GM18505 (cell line): Measurements from ENCODE around the gene POLD2.

Experiments
- ATAC-seq: cut with Tn5 transposase; IDR thresholded peaks from one replicate; pipeline ENCODE4 v1.9.1; 2021; ENCODE audit not compliant: unreplicated experiment
- POLR2A ChIP-seq: IDR thresholded peaks from 4 replicates; pipeline ENCODE4 v1.6.1; 2011; ENCODE audit warnings: borderline replicate concordance; ENCODE audit not compliant: insufficient read depth, insufficient read length; ENCODE audit errors: extremely low read depth

The POLD2 gene

DNA sequence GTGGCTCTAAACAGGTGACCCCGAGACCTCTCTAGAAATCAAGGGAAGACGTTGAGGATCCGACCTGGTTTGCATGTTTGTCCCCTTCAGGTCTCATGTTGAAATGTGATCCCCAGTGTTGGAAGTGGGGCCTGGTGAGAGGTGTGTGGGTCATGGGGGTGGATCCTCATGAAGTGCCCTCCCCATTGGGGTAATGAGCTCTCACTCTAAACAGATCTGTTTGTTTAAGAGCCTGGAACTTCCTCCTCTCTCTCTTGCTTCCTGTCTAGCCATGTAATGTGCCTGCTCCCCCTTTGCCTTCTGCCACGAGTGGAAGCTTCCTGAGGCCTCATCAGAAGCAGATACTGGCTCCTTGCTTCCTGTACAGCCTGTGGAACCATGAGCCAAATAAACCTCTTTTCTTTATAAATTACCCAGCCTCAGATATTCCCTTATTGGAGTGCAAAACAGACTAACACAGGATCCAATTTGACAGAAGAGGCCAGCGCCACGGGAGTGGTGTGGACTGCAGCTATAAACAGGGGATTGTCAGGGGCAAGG lies 30.2 kb downstream of the POLD2 start:
- TF ChIP-seq POLR2A: no peak
- no peak for ATAC-seq

DNA sequence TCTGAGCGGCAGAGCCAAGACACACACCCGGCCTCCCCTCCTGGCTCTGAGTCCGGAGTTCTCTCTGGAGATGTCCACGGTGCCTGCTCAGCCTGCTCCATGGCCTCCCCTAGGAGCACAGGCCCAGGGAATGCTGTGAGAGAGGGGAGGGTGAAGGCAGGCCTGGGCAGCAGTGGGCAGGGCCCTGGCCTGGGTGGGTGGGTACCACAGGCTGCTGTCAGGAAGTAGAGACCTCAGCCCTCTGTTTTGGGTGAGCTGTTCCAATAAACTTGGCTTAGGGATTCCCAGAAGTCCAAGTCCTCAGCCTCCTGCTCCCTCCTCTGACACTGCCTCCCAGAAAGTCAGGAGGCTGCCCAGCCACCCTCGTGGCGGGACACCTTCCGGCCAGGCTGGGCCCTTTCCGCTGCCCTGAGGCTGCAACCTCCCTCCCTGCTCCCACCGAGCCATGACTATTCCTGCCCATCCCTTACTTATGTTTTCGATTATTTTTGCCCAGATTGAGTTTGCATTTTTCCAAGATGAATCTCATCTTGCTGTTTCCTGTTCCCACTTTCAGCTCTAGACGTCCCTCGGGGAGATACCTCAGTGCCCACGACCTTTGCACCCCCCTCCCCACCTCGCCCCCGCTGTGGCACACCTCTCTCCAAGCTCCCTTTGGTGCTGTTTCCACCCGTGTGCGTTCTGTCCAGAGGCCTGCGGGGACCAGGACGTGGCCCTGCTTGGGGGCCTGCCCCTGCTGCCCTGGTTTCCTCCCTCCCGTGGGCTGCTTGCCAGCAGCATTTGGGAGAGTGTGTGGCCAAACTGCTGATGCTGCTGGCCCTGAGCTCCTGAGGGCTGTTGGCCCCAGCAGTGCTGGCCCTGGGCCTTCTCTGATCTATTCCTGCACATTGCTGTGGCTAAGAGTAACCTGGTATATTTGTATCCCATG lies 35.2 kb downstream of the POLD2 start:
- no peak for TF ChIP-seq POLR2A
- ATAC-seq: no peak

GRCh38 chr7:44086627-44087026 lies 36.7 kb downstream of the POLD2 start:
- no peak for TF ChIP-seq POLR2A
- no peak for ATAC-seq

- no peak for ATAC-seq
- no peak for TF ChIP-seq POLR2A
Measured at GRCh38 chr7:44085546-44085945, 37.8 kb downstream of the POLD2 start.

DNA sequence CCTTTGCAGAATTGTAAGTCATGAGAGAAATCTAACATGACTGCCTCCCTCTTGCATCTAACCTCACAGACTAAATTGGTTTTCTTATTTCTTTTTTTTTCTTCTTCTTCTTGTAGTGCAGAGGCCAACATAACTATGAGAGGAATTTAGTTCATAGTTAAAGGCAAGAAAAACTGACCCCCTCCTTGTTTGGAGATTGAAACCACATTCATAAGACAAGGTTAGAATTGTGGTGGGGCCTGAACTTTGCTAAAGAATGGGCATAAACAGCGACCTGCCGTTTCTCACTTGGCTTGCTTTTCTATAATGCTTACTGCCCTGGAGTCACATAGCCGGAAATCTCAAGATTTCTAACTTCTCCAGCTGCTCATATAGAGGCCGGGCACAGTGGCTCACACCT lies 38.6 kb downstream of the POLD2 start:
- no peak for TF ChIP-seq POLR2A
- no peak for ATAC-seq

GRCh38 chr7:44083796-44084195 lies 39.6 kb downstream of the POLD2 start:
- TF ChIP-seq POLR2A: no peak
- ATAC-seq: no peak

GRCh38 chr7:44082541-44083207 lies 40.7 kb downstream of the POLD2 start:
- peak; percentile 56 for TF ChIP-seq POLR2A
- peak; percentile 89 for ATAC-seq

DNA sequence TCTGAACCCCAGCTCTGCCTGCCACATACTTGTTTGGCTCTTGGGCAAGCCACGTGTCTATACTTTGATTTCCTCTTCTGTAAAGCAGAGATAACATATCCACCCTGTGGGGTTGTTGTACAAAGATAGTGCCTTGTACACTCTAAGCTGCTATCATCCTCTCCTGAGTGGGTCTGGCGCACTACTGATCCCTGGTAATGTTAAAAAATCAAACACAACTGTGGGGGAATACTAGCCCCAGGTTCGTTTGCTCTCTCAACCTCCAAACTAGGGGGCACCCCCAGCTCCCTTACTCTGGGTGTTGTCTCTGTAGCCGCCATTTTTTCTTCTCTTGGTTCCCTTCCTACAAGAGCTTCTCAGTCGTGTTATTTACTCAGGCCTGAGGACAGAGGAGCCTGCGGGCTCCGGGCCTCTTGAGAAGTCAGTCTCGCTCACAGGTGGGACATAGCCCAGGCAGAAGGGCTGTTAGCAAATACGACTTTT lies 42.0 kb downstream of the POLD2 start:
- TF ChIP-seq POLR2A: no peak
- ATAC-seq: no peak

GRCh38 chr7:44080686-44081265 lies 42.6 kb downstream of the POLD2 start:
- no peak for TF ChIP-seq POLR2A
- ATAC-seq: no peak

GRCh38 chr7:44080118-44080517 lies 43.2 kb downstream of the POLD2 start:
- ATAC-seq: no peak
- TF ChIP-seq POLR2A: no peak

GRCh38 chr7:44079331-44080021 lies 43.9 kb downstream of the POLD2 start:
- ATAC-seq: no peak
- TF ChIP-seq POLR2A: no peak

GRCh38 chr7:44078521-44078920 lies 44.8 kb downstream of the POLD2 start:
- no peak for TF ChIP-seq POLR2A
- no peak for ATAC-seq

DNA sequence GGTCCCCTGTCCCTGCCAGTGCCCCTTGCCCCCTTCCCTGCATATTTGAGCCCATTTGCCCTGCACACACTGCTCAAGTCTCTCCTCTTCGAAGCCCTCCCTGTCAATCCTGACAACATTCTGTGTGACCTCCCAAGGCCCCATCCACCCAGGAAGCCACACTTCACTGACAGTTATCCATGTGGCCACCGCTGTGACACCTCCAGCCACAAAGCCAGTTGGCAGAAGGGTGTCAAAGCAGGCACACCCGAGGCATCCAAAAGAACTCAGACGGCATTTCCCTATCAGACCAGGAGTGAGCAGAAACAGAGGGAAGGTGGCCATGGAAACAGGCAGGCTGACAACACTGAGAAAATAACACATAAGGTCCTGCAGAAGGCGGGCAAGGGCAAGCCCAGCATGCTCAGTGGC lies 45.7 kb downstream of the POLD2 start:
- no peak for ATAC-seq
- TF ChIP-seq POLR2A: no peak
